HCT116 (cell line): ENCODE data around the gene LMTK3.

Experiments
- SIN3A ChIP-seq: IDR thresholded peaks from 2 replicates; pipeline ENCODE4 v1.6.1; 2012; ENCODE audit warnings: low read depth
- TF ChIP-seq, protein P1 (sequence below), 3 experiments: fragments of 200-600 bp in 1 of 3; sonication (generic) in 1 of 3; IDR thresholded peaks in 2 of 3; conservative IDR thresholded peaks in 1 of 3; 2 replicates each; pipeline ENCODE4 v1.5.1; 2012 to 2017; ENCODE audit warnings: low read depth in 2 of 3, low read length in 2 of 3, antibody characterized with exemption in 1 of 3, borderline replicate concordance in 1 of 3, control low read depth in 1 of 3, mild to moderate bottlenecking in 1 of 3, mixed read lengths in 1 of 3, mixed run types in 1 of 3, moderate library complexity in 1 of 3; ENCODE audit not compliant: insufficient read depth in 1 of 3

DNA sequence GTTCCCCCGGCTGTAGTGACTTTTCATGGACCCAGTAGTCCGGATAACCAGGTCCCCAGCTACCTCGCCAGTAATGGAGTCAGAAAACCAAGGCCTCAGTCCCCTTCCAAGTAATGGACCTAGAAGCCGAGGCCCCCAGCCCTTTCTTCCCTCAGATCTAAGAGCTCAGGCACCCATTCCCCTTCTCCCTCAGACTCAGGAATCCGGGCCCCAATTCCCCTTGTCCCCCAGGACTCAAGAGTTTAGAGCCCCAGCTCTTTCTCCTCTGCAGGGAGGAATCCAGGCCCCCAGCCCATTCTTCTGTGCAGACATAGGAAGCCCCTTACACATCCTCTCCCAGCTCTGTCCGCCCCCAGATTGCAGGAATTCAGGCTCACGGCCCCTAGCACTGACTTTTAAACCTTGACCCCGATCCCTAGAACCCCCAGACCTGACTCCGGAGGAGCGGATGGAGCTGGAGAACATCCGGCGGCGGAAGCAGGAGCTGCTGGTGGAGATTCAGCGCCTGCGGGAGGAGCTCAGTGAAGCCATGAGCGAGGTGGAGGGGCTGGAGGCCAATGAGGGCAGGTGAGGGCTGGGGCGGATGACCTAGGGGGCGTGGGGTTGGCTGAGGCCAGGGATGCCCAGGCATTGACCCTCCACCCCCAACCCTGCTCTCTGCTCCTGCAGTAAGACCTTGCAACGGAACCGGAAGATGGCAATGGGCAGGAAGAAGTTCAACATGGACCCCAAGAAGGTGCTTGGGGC is 41.5 kb downstream of the LMTK3 start:
- TF ChIP-seq, protein P1, sequence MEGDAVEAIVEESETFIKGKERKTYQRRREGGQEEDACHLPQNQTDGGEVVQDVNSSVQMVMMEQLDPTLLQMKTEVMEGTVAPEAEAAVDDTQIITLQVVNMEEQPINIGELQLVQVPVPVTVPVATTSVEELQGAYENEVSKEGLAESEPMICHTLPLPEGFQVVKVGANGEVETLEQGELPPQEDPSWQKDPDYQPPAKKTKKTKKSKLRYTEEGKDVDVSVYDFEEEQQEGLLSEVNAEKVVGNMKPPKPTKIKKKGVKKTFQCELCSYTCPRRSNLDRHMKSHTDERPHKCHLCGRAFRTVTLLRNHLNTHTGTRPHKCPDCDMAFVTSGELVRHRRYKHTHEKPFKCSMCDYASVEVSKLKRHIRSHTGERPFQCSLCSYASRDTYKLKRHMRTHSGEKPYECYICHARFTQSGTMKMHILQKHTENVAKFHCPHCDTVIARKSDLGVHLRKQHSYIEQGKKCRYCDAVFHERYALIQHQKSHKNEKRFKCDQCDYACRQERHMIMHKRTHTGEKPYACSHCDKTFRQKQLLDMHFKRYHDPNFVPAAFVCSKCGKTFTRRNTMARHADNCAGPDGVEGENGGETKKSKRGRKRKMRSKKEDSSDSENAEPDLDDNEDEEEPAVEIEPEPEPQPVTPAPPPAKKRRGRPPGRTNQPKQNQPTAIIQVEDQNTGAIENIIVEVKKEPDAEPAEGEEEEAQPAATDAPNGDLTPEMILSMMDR (IDR thresholded peaks at IDR 0.05 in 2 of 3, conservative IDR thresholded peaks at IDR 0.05 in 1 of 3; ENCODE audit: borderline replicate concordance in 1 of 3, insufficient read depth in 1 of 3, low read depth in 2 of 3, low read length in 2 of 3) = no peak
- no peak for TF ChIP-seq SIN3A
